ENCODE measurements around the gene MEF2D.

MEF2D gene

GRCh38 chr1:156456625-156457465 lies 43.7 kb downstream of the MEF2D start:
- TF ChIP-seq CTCF (IDR thresholded peaks at IDR 0.05; ENCODE audit: low read depth, low read length, missing control alignments) = no peak
- in situ Hi-C loops (cut with HindIII; ENCODE audit: low sequenced_read_pairs) = no loop called here
- peak overlapping the region; percentile 45 for H3K4me3 ChIP-seq (ENCODE audit: low read depth, low read length)
- peak; percentile 95 for DNase-seq (ENCODE audit: low read depth)

DNA sequence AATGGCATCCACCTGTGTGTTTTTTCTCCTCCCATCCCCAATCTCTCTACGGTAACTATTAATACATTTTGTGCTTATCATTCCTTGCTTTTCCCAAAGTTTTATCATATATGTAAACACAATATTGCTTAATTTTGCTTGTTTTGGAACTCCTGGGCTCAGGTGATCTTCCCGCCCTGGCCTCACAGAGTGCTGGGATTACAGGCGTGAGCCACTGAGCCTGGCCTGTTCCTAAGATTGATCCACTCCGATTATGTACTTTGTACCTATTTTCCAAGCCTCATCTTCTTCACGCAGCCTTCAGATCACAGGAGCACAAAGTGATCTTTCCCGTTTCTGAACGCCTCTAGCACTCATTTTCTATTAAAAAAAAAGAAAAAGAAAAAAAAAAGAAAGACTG lies 45.2 kb downstream of the MEF2D start:
- H3K4me3 ChIP-seq (ENCODE audit: low read depth, low read length) = no peak overlapping the region
- DNase-seq (ENCODE audit: low read depth) = no peak
- in situ Hi-C loops (cut with HindIII; ENCODE audit: low sequenced_read_pairs) = no loop called here
- no peak for TF ChIP-seq CTCF (IDR thresholded peaks at IDR 0.05; ENCODE audit: low read depth, low read length, missing control alignments)

GRCh38 chr1:156452907-156453306 lies 47.7 kb downstream of the MEF2D start:
- in situ Hi-C loops (cut with HindIII; ENCODE audit: low sequenced_read_pairs) = no loop called here
- no peak for TF ChIP-seq CTCF (IDR thresholded peaks at IDR 0.05; ENCODE audit: low read depth, low read length, missing control alignments)
- H3K4me3 ChIP-seq (ENCODE audit: low read depth, low read length) = no peak overlapping the region
- no peak for DNase-seq (ENCODE audit: low read depth)

DNA sequence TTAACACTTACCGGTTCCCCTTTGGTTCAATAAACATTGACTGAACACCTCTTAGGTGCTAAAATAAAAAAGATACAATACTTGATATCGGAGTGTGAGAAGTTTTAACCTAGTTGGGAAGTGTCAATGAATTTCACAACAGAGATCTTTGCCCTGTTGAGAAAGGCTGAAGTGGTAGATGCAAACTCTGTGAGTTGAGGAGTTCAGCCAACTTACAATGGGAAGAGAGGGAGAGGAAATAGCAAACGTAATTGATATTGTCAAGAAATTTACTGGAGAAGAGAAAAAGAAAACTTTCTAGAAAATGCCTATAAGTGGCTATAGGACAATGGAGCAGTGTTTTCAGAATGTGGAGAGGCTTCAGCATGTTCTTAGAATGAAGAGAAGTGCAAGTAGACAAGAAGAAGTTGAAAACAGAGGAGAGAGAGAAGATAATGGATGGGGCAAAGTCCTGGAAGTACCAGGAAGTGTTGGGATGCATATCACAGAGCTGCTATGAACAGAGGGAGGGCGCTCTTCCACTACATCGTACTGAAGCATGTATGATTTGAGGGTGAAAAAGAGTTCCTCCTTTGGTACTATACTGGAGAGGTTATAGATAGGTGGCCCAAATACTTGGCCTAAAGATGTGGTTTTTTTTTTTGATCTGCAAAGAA lies 48.9 kb downstream of the MEF2D start:
- H3K4me3 ChIP-seq (ENCODE audit: low read depth, low read length) = no peak overlapping the region
- DNase-seq (ENCODE audit: low read depth) = no peak
- no peak for TF ChIP-seq CTCF (IDR thresholded peaks at IDR 0.05; ENCODE audit: low read depth, low read length, missing control alignments)
- in situ Hi-C loops (cut with HindIII; ENCODE audit: low sequenced_read_pairs) = no loop called here

DNA sequence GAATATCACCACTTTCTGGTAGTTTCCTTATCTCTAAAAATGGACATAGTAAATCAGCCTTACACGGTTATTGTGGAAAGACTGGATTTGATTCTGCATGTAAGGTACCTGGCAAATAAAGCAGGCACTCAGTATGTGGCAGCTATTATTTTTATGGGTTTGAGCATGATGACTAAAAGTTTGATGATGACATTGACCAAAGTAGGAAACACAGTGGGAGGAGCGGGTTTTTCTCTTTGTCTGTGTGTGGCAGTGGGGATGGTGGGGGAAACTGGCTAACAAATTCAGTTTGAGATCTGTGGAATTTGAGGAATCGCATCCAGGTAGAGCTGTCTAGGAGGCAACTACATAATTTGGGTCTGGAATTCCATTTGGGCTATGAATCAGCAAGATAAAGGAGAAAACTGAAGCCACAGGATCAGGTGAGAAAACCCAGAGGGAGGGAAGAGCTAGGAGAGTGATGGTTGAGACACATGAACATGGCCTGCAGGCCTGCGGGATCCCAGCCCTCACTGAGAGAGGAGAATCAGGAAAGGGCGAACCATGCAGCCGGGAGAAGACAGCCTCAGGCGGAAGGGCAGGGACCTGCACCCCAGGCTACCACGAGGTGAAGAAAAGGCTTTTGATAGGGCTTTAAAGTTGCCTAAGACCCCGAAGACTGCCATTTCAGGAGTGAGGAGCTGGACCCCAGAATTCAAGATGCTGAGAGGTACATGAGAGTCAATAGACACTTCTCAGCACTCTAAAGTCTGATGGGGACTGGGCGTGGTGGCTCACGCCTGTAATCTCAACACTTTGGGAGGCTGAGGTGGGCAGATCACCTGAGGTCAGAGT lies 52.2 kb downstream of the MEF2D start:
- TF ChIP-seq CTCF (IDR thresholded peaks at IDR 0.05; ENCODE audit: low read depth, low read length, missing control alignments) = no peak
- H3K4me3 ChIP-seq (ENCODE audit: low read depth, low read length) = no peak overlapping the region
- in situ Hi-C loops (cut with HindIII; ENCODE audit: low sequenced_read_pairs) = no loop called here
- DNase-seq (ENCODE audit: low read depth) = no peak

GRCh38 chr1:156445789-156446263 lies 54.7 kb downstream of the MEF2D start:
- peak; percentile 98 for TF ChIP-seq CTCF (IDR thresholded peaks at IDR 0.05; ENCODE audit: low read depth, low read length, missing control alignments)
- in situ Hi-C loops (cut with HindIII; ENCODE audit: low sequenced_read_pairs) = no loop called here
- H3K4me3 ChIP-seq (ENCODE audit: low read depth, low read length) = no peak overlapping the region
- peak; percentile 55 for DNase-seq (ENCODE audit: low read depth)

All from astrocyte of the cerebellum (primary cell).